ENCODE results near the gene ZNF77.

DNA sequence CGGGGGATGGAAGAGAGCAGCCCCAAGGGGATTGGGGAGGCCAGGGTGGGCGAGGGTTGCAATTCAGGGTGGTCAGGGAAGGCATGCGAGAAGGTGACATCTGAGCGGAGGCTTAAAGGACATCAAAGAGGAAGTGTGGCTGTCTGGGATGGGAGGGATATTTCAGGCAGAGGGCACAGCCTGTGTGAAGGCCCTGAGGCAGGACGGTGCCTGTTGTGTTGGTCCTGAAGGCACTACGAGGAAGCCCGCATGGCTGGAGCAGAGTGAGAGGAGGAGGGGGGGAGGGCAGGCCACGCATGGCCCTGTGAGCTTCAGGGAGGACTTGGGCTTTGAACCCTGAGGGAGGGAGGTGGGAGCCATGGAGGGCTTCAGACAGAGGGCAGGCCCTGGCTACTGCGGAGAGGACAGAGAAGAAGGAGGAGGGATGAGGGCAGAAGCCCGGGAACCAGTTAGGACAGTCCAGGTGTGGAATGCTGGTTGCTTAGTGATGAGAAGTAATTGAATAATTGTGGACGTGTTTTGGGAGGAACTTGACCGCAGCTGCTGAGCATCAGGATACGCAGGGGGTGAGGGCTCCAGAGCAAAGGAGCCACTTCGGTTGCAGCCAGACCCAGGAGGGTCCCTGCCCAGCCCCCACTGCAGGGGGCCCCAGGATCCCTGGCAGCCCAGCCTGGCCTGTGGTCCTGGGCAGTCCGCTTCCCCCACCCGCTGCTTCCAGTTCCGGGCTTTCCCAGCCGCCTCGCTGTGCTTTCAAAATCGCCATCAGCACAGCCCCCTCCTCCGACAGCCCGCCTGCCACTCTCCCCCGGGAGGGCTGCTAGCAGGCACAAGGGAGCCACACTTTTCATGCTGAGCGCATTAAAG lies 38.8 kb upstream of the ZNF77 start:
- TF ChIP-seq CTCF (IDR thresholded peaks at IDR 0.05) (no peak), EP300 (IDR thresholded peaks at IDR 0.05) (peak; percentile 81)

Measured in ovary (tissue), 3 donors.